SK-N-SH (cell line): ENCODE data around the gene SEC61B. TPM values are rescaled to one million over a fixed set of nuclear protein-coding genes. Genes with fewer than 3 reads are reported as not detected.

Source experiments
- CTCF ChIA-PET: fragments of 300-600, 350-600 bp; formaldehyde crosslinking; extraction: SDS; loops from one replicate; lab custom pipeline; 2021; lab: Yijun Ruan, JAX
- POLR2A ChIA-PET: fragments of 350-600 bp; sonication (Branson Sonifier 250); formaldehyde crosslinking; extraction: SDS; loops from one replicate; lab custom pipeline; 2020; ENCODE audit warnings: antibody characterized with exemption, inconsistent platforms; lab: Yijun Ruan, JAX
- DNase-seq: peaks from one replicate; pipeline ENCODE4 v3.0.0; 2012
- H2AFZ ChIP-seq: fragments of 200-600 bp; sonication (generic); 2 replicates; pipeline ENCODE4 v1.8.1; 2016; ENCODE audit warnings: antibody characterized with exemption, mild to moderate bottlenecking, low read depth
- H3F3A ChIP-seq: fragments of 200-600 bp; sonication (generic); replicated peaks from 2 replicates; pipeline ENCODE3; 2016; ENCODE audit warnings: antibody characterized with exemption, mild to moderate bottlenecking; ENCODE audit not compliant: insufficient read depth
- H3K27ac ChIP-seq, 2 experiments: fragments of 200-500 bp in 1 of 2; fragments of 200-600 bp in 1 of 2; sonication (Bioruptor generic) in 1 of 2; sonication (generic), shearing (Covaris generic) in 1 of 2; 2 replicates each; pipeline versions ENCODE4 v1.5.1 to v1.6.1; 2014 to 2016; ENCODE audit warnings: low read depth in 2 of 2, inconsistent platforms in 1 of 2, low read length in 1 of 2, mild to moderate bottlenecking in 1 of 2, mixed read lengths in 1 of 2
- H3K27me3 ChIP-seq: fragments of 200-600 bp; sonication (generic), shearing (Covaris generic); 2 replicates; pipeline ENCODE4 v1.6.1; 2016; ENCODE audit warnings: mixed run types; ENCODE audit not compliant: insufficient read depth
- H3K36me3 ChIP-seq, 2 experiments: fragments of 200-500 bp in 1 of 2; fragments of 200-600 bp in 1 of 2; sonication (Bioruptor generic) in 1 of 2; sonication (generic) in 1 of 2; replicated peaks in 1 of 2; 2 replicates each; pipeline versions ENCODE3 to v1.5.1; 2014 to 2016; ENCODE audit warnings: low read length in 1 of 2, mild to moderate bottlenecking in 1 of 2; ENCODE audit not compliant: insufficient read depth in 2 of 2, control insufficient read depth in 1 of 2
- H3K4me1 ChIP-seq, 2 experiments: fragments of 200-500 bp in 1 of 2; fragments of 200-600 bp in 1 of 2; sonication (Bioruptor generic) in 1 of 2; sonication (generic), shearing (Covaris generic) in 1 of 2; 2 replicates each; pipeline versions ENCODE4 v1.5.1 to v1.6.1; 2014 to 2016; ENCODE audit warnings: low read depth in 1 of 2, low read length in 1 of 2, mixed run types in 1 of 2; ENCODE audit not compliant: insufficient read depth in 2 of 2, control insufficient read depth in 1 of 2
- H3K4me2 ChIP-seq: fragments of 200-600 bp; sonication (generic), shearing (Covaris generic); 2 replicates; pipeline ENCODE4 v1.6.1; 2017; ENCODE audit warnings: mixed run types
- H3K4me3 ChIP-seq, 2 experiments: fragments of 200-500 bp in 1 of 2; fragments of 200-600 bp in 1 of 2; sonication (Bioruptor generic) in 1 of 2; sonication (generic), shearing (Covaris generic) in 1 of 2; 2 replicates each; pipeline versions ENCODE4 v1.5.1 to v1.8.1; 2014 to 2016; ENCODE audit warnings: low read depth in 2 of 2, inconsistent platforms in 1 of 2, low read length in 1 of 2, mild to moderate bottlenecking in 1 of 2, mixed read lengths in 1 of 2, moderate library complexity in 1 of 2
- H3K79me2 ChIP-seq: fragments of 200-600 bp; sonication (generic); 2 replicates; pipeline ENCODE4 v1.8.1; 2017; ENCODE audit warnings: mild to moderate bottlenecking; ENCODE audit not compliant: insufficient read depth
- H3K9ac ChIP-seq: fragments of 200-600 bp; sonication (generic); 2 replicates; pipeline ENCODE4 v1.6.1; 2017; ENCODE audit warnings: mixed run types
- H3K9me2 ChIP-seq: fragments of 200-600 bp; sonication (generic); 2 replicates; pipeline ENCODE4 v1.6.1; 2017; ENCODE audit warnings: mixed run types
- H3K9me3 ChIP-seq: fragments of 200-600 bp; sonication (generic); 2 replicates; pipeline ENCODE4 v1.6.1; 2017; ENCODE audit warnings: mixed run types, mild to moderate bottlenecking, moderate library complexity
- H4K20me1 ChIP-seq: fragments of 200-600 bp; sonication (generic); 2 replicates; pipeline ENCODE4 v1.6.1; 2017; ENCODE audit warnings: mild to moderate bottlenecking, mixed run types; ENCODE audit not compliant: insufficient read depth
- CHD2 ChIP-seq: fragments of 150-350 bp; IDR thresholded peaks from 2 replicates; pipeline ENCODE4 v1.6.1; 2018; ENCODE audit warnings: low read length; ENCODE audit not compliant: partially characterized antibody
- ELF1 ChIP-seq: IDR thresholded peaks from 2 replicates; pipeline ENCODE4 v1.4.0; 2012
- EZH2phosphoT487 ChIP-seq: fragments of 200-600 bp; sonication (generic); IDR thresholded peaks from 2 replicates; pipeline ENCODE4 v1.6.1; 2017; ENCODE audit warnings: low read depth, mixed run types, mild to moderate bottlenecking, antibody characterized with exemption, moderate library complexity, borderline replicate concordance
- FOSL2 ChIP-seq: IDR thresholded peaks from 2 replicates; pipeline ENCODE4 v1.4.0; 2012; ENCODE audit warnings: low read depth, mild to moderate bottlenecking, moderate library complexity, borderline replicate concordance
- FOXJ3 ChIP-seq: sonication (generic); formaldehyde crosslinking; IDR thresholded peaks from 2 replicates; pipeline ENCODE4 v1.5.1; 2020; ENCODE audit warnings: mild to moderate bottlenecking, missing genetic modification reagents
- GATA2 ChIP-seq: sonication (generic); formaldehyde crosslinking; IDR thresholded peaks from 2 replicates; pipeline ENCODE4 v1.5.0; 2020; ENCODE audit warnings: mild to moderate bottlenecking, missing genetic modification reagents
- IRF3 ChIP-seq: fragments of 150-350 bp; IDR thresholded peaks from 2 replicates; pipeline ENCODE4 v1.6.1; 2016; ENCODE audit warnings: mild to moderate bottlenecking, low read depth, low read length
- JUND ChIP-seq: IDR thresholded peaks from 2 replicates; pipeline ENCODE4 v1.4.0; 2012
- MEF2A ChIP-seq: IDR thresholded peaks from 2 replicates; pipeline ENCODE4 v1.4.0; 2012; ENCODE audit warnings: low read depth, borderline replicate concordance
- NFIC ChIP-seq: IDR thresholded peaks from 2 replicates; pipeline ENCODE4 v1.4.0; 2012; ENCODE audit warnings: borderline replicate concordance
- NRF1 ChIP-seq: IDR thresholded peaks from 2 replicates; pipeline ENCODE4 v1.6.1; 2012; ENCODE audit warnings: low read depth, mild to moderate bottlenecking, low read length
- POLR2AphosphoS5 ChIP-seq: IDR thresholded peaks from 2 replicates; pipeline ENCODE4 v1.6.1; 2012; ENCODE audit warnings: low read depth, low read length
- RCOR1 ChIP-seq: fragments of 150-350 bp; IDR thresholded peaks from 2 replicates; pipeline ENCODE4 v1.6.1; 2017; ENCODE audit warnings: antibody characterized with exemption, low read length
- REST ChIP-seq: IDR thresholded peaks from 2 replicates; pipeline ENCODE4 v1.6.1; 2012; ENCODE audit warnings: mild to moderate bottlenecking, low read depth, low read length, moderate library complexity
- RFX5 ChIP-seq: IDR thresholded peaks from 2 replicates; pipeline ENCODE4 v1.6.1; 2012; ENCODE audit warnings: mild to moderate bottlenecking, improper control_type of control experiment, low read length
- RXRA ChIP-seq: IDR thresholded peaks from 2 replicates; pipeline ENCODE4 v1.4.0; 2012; ENCODE audit warnings: low read depth, mild to moderate bottlenecking, borderline replicate concordance
- SIN3A ChIP-seq: IDR thresholded peaks from 2 replicates; pipeline ENCODE4 v1.6.1; 2012; ENCODE audit warnings: low read depth, mild to moderate bottlenecking, low read length, moderate library complexity, borderline replicate concordance
- SMC3 ChIP-seq: IDR thresholded peaks from 2 replicates; pipeline ENCODE4 v1.6.1; 2012; ENCODE audit warnings: low read depth, low read length, improper control_type of control experiment
- USF2 ChIP-seq: fragments of 150-350 bp; IDR thresholded peaks from 2 replicates; pipeline ENCODE4 v1.6.1; 2017; ENCODE audit warnings: antibody characterized with exemption, low read length, low read depth, borderline replicate concordance
- YY1 ChIP-seq: IDR thresholded peaks from 2 replicates; pipeline ENCODE4 v1.4.0; 2012; ENCODE audit warnings: low read depth, mild to moderate bottlenecking
- WGBS: methylation state at CpG from one replicate; pipeline ENCODE4 v1.1.6; 2017; ENCODE audit warnings: low lambda C conversion rate; 5-methylcytosine and 5-hydroxymethylcytosine counted together
- polyA plus RNA-seq, 3 experiments: library from polyadenylated mRNA; depleted of rRNA; stranded (reverse); fragments of >200 nt; gene quantifications; 2 replicates each; pipeline ENCODE4 v1.2.3, GENCODE V29; 2012
- TF ChIP-seq, protein P1 (sequence below): IDR thresholded peaks from 2 replicates; pipeline ENCODE4 v1.4.0; 2012; ENCODE audit warnings: low read depth, borderline replicate concordance

Gene SEC61B
- polyA plus RNA-seq, 1 of the 3 experiments (the other 2 are of a cell fraction) = 174 TPM

DNA sequence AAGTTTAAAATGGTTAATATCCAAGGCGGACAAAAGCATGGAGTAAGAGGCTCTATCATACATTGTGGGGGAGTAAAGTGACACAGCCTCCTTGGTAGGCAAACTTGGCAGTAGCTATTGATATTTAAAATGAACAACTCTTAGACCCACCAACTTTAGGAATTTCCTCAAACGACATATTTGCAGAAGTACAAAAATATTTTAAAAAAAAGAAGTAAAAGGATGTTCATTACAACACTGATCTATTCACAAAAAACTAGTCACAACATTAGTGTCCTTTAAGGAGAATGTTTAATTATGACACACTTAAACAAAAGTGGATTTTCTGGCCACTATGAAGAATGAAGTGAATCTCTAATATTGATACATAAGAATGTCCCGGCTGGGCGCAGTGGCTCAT is 2.1 kb upstream of the SEC61B start:
- H3K4me3 ChIP-seq = peak overlapping the region in 1 of 2 experiments; percentile 91; a peak in 1 of 4 replicates
- H3K4me1 ChIP-seq = peaks cover 11 to 12% of the 10 kb centered on the region in 2 experiments

GRCh38 chr9:99221266-99221620 is 839 bp upstream of the SEC61B start:
- peaks cover 43% of the 10 kb centered on the region for H4K20me1 ChIP-seq
- no peak for TF ChIP-seq POLR2AphosphoS5
- no peak for TF ChIP-seq IRF3
- TF ChIP-seq RXRA = no peak
- no peak for TF ChIP-seq SIN3A
- no peak for TF ChIP-seq NFIC
- TF ChIP-seq FOSL2 = no peak
- no peak for TF ChIP-seq YY1
- no peak for TF ChIP-seq RCOR1
- no peak for TF ChIP-seq ELF1
- no peak for TF ChIP-seq RFX5
- no peak for TF ChIP-seq REST
- no peak for TF ChIP-seq CHD2
- TF ChIP-seq, all 33 proteins: peak for 0
- Histone ChIP-seq H3K4me1 (peaks cover 11 to 12% of the 10 kb centered on the region in 2 experiments), H3K27ac (peak overlapping the region; percentile 97 to 99), H3K9me3 (no peaks in the 10 kb centered on the region), H3K4me3 (peak overlapping the region; percentile 91 to 99), H3K9ac (peak overlapping the region; percentile 98), H3K36me3 (peaks cover 42 to 49% of the 10 kb centered on the region in 2 experiments), H3K79me2 (peaks cover 95% of the 10 kb centered on the region), H3F3A (peaks cover 8% of the 10 kb centered on the region), H2AFZ (peak overlapping the region; percentile 89; the same call in 1 of the 2 replicates), H3K9me2 (no peaks in the 10 kb centered on the region), H3K27me3 (no peaks in the 10 kb centered on the region), H3K4me2 (peak overlapping the region; percentile 89)
- ChIA-PET POLR2A (interaction anchor here (0.8 to 1.2 kb wide), 3 partner anchors 10 to 851 kb away, joined by 3 to 5 read pairs (median 4); no protein-coding TSS in a partner anchor), CTCF (interaction anchor here (0.9 to 3.5 kb wide), 5 partner anchors 11 to 58 kb away, joined by 3 to 33 read pairs (median 8); no protein-coding TSS in a partner anchor)
- DNase-seq = no peak
- WGBS = no CpG with 5 or more reads among the region's 25 CpGs

More for the DNA sequence above, 2.1 kb upstream of the SEC61B start:
- H3F3A ChIP-seq = peaks cover 8% of the 10 kb centered on the region
- H2AFZ ChIP-seq = no peak overlapping the region
- no peaks in the 10 kb centered on the region for H3K9me3 ChIP-seq
- TF ChIP-seq FOXJ3 (CRISPR knock-in tag) (no peak), RFX5 (no peak), MEF2A (no peak), GATA2 (CRISPR knock-in tag) (no peak), NRF1 (no peak), RCOR1 (no peak), NFIC (no peak), JUND (no peak), RXRA (no peak), EZH2phosphoT487 (no peak), SMC3 (no peak), CHD2 (no peak), USF2 (no peak)
- TF ChIP-seq, protein P1, sequence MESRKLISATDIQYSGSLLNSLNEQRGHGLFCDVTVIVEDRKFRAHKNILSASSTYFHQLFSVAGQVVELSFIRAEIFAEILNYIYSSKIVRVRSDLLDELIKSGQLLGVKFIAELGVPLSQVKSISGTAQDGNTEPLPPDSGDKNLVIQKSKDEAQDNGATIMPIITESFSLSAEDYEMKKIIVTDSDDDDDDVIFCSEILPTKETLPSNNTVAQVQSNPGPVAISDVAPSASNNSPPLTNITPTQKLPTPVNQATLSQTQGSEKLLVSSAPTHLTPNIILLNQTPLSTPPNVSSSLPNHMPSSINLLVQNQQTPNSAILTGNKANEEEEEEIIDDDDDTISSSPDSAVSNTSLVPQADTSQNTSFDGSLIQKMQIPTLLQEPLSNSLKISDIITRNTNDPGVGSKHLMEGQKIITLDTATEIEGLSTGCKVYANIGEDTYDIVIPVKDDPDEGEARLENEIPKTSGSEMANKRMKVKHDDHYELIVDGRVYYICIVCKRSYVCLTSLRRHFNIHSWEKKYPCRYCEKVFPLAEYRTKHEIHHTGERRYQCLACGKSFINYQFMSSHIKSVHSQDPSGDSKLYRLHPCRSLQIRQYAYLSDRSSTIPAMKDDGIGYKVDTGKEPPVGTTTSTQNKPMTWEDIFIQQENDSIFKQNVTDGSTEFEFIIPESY = no peak
- peak overlapping the region; percentile 89 for H3K4me2 ChIP-seq
- H3K9ac ChIP-seq = no peak overlapping the region
- no peak overlapping the region for H3K27ac ChIP-seq
- peaks cover 45% of the 10 kb centered on the region for H4K20me1 ChIP-seq
- CTCF ChIA-PET = interaction anchor here (1.1 to 1.3 kb wide), 2 partner anchors 22 to 1015 kb away, joined by 3 to 4 read pairs; no protein-coding TSS in a partner anchor
- WGBS = 68% methylated on average over 4 of the region's 4 CpGs
- no peaks in the 10 kb centered on the region for H3K27me3 ChIP-seq
- no peaks in the 10 kb centered on the region for H3K9me2 ChIP-seq
- H3K36me3 ChIP-seq = peaks cover 38 to 47% of the 10 kb centered on the region in 2 experiments
- POLR2A ChIA-PET = no interaction called here
- DNase-seq = no peak
- peaks cover 88% of the 10 kb centered on the region for H3K79me2 ChIP-seq
